Panc1 (cell line): Measurements from ENCODE around the gene SRRM5. TPM values are rescaled to one million over a fixed set of nuclear protein-coding genes. Genes with fewer than 3 reads are reported as not detected.

Experiments
- ATAC-seq: fragments of 200-7000 bp; cut with Tn5 transposase; 2 replicates; pipeline ENCODE4 v1.9.1; 2020; ENCODE audit warnings: mild to moderate bottlenecking, moderate library complexity
- BruUV-seq: library from RNA; stranded (reverse); fragments of 400-500 nt; replicated peaks from 2 replicates; lab custom pipeline; 2021; lab: Mats Ljungman, UMichigan
- CTCF ChIA-PET: fragments of 300-600 bp; sonication (Branson Sonifier 250); formaldehyde crosslinking; loops from one replicate; lab custom pipeline; 2022; ENCODE audit warnings: antibody characterized with exemption; lab: Charles Lee
- POLR2A ChIA-PET: fragments of 300-600 bp; sonication (Branson Sonifier 250); formaldehyde crosslinking; loops from one replicate; lab custom pipeline; 2022; ENCODE audit warnings: antibody characterized with exemption; lab: Charles Lee
- DNase-seq: peaks from one replicate; pipeline ENCODE4 v3.0.0-alpha.2; 2010; ENCODE audit warnings: low read depth, low spot score
- H3K27ac ChIP-seq: 2 replicates; pipeline ENCODE4 v1.5.1; 2011; ENCODE audit warnings: mild to moderate bottlenecking, low read length, inconsistent platforms
- H3K27me3 ChIP-seq: fragments of 200-500 bp; sonication (Bioruptor generic); 2 replicates; pipeline ENCODE4 v1.6.0; 2014; ENCODE audit warnings: low read length, inconsistent platforms; ENCODE audit not compliant: control insufficient read depth, insufficient read depth
- H3K36me3 ChIP-seq: fragments of 200-500 bp; sonication (Bioruptor generic); 2 replicates; pipeline ENCODE4 v1.5.1; 2014; ENCODE audit warnings: inconsistent platforms, mild to moderate bottlenecking, low read length, moderate library complexity; ENCODE audit not compliant: control insufficient read depth, insufficient read depth
- H3K4me1 ChIP-seq: 2 replicates; pipeline ENCODE4 v1.5.1; 2011; ENCODE audit warnings: inconsistent platforms, mild to moderate bottlenecking, low read length, moderate library complexity; ENCODE audit not compliant: control insufficient read depth, insufficient read depth
- H3K4me3 ChIP-seq, 2 experiments: 2 replicates each; pipeline ENCODE4 v1.5.1; 2011 to 2012; ENCODE audit warnings: low read depth in 2 of 2, low read length in 2 of 2, mild to moderate bottlenecking in 2 of 2, inconsistent platforms in 1 of 2, moderate library complexity in 1 of 2
- H3K9me3 ChIP-seq: fragments of 200-500 bp; sonication (Bioruptor generic); 2 replicates; pipeline ENCODE4 v1.5.1; 2014; ENCODE audit warnings: low read depth, mild to moderate bottlenecking, inconsistent platforms, low read length, moderate library complexity; ENCODE audit not compliant: control insufficient read depth, insufficient read depth
- POLR2AphosphoS5 ChIP-seq: IDR thresholded peaks from 2 replicates; pipeline ENCODE4 v1.6.1; 2012; ENCODE audit warnings: mild to moderate bottlenecking, low read depth, low read length, moderate library complexity
- SIN3A ChIP-seq: IDR thresholded peaks from 2 replicates; pipeline ENCODE4 v1.6.1; 2012; ENCODE audit warnings: low read depth, mild to moderate bottlenecking, low read length, moderate library complexity, borderline replicate concordance; ENCODE audit not compliant: insufficient read depth
- TCF7L2 ChIP-seq: IDR thresholded peaks from 2 replicates; pipeline ENCODE4 v1.6.1; 2011; ENCODE audit warnings: mild to moderate bottlenecking, low read depth, low read length, inconsistent platforms
- in situ Hi-C: cut with HindIII; loops from 2 replicates; pipeline ENCODE4 v1.10.0; 2016; ENCODE audit warnings: low sequenced_read_pairs, low pct_unique_long_range_greater_than_20kb
- intact Hi-C: fragments of 100-400 bp; cut with micrococcal nuclease; formaldehyde crosslinking; loops from one replicate; pipeline ENCODE4 v1.10.0; 2022; ENCODE audit not compliant: unreplicated experiment
- total RNA-seq: library from RNA; stranded (reverse); gene quantifications from one replicate; pipeline ENCODE4 v1.2.1, GENCODE V29; 2021; ENCODE audit not compliant: unreplicated experiment
- TF ChIP-seq, protein P1 (sequence below): fragments of 450-650 bp; IDR thresholded peaks from 2 replicates; pipeline ENCODE4 v1.5.1; 2017; ENCODE audit warnings: mild to moderate bottlenecking
- TF ChIP-seq, protein P2 (sequence below), 2 experiments: IDR thresholded peaks; 2 replicates each; pipeline ENCODE4 v1.6.1; 2011 to 2012; ENCODE audit warnings: low read depth in 2 of 2, control low read depth in 1 of 2, low read length in 1 of 2, mild to moderate bottlenecking in 1 of 2, moderate library complexity in 1 of 2; ENCODE audit not compliant: insufficient read depth in 1 of 2

SRRM5 gene
- total RNA-seq, 1 experiment from 2014 or later, result 0.10 TPM

DNA sequence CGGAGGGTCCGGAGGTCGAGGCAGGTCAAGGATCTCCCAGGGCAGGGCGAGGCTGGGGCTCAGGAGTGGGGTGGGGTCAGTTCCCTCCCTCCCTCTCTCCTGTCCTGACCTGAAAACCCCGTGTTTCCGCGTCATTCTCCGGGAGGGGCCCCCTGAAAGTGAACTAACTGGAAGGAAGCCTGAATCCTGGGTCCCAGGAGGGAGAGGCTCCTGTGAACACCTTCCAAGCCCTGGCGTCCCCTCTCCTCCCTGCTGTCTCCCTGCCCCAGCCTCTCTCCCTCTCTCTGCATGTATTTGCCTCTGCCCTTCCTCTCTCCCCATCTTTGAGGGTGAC lies 28.5 kb downstream of the SRRM5 start:
- ATAC-seq, result peak; percentile 32; the same call in 1 of the 2 replicates
- CTCF ChIA-PET, result no interaction called here
- H3K4me1 ChIP-seq, result no peaks in the 10 kb centered on the region; the same call in 1 of the 2 replicates
- POLR2A ChIA-PET, result no interaction called here
- H3K36me3 ChIP-seq, result no peaks in the 10 kb centered on the region; the same call in 1 of the 2 replicates
- DNase-seq, result no peak
- intact Hi-C loops (no loop called here), in situ Hi-C loops (no loop called here)
- BruUV-seq, result no TSS peak
- H3K4me3 ChIP-seq, result peak overlapping the region; percentile 39 to 40; a peak in 3 of 4 replicates
- no peak overlapping the region for H3K27ac ChIP-seq
- no peaks in the 10 kb centered on the region for H3K9me3 ChIP-seq
- H3K27me3 ChIP-seq, result peaks cover 4% of the 10 kb centered on the region; the same call in 1 of the 2 replicates
- TF ChIP-seq POLR2AphosphoS5 (no peak), TCF7L2 (no peak), SIN3A (no peak)
- TF ChIP-seq, protein P1, sequence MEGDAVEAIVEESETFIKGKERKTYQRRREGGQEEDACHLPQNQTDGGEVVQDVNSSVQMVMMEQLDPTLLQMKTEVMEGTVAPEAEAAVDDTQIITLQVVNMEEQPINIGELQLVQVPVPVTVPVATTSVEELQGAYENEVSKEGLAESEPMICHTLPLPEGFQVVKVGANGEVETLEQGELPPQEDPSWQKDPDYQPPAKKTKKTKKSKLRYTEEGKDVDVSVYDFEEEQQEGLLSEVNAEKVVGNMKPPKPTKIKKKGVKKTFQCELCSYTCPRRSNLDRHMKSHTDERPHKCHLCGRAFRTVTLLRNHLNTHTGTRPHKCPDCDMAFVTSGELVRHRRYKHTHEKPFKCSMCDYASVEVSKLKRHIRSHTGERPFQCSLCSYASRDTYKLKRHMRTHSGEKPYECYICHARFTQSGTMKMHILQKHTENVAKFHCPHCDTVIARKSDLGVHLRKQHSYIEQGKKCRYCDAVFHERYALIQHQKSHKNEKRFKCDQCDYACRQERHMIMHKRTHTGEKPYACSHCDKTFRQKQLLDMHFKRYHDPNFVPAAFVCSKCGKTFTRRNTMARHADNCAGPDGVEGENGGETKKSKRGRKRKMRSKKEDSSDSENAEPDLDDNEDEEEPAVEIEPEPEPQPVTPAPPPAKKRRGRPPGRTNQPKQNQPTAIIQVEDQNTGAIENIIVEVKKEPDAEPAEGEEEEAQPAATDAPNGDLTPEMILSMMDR, result no peak
- TF ChIP-seq, protein P2, sequence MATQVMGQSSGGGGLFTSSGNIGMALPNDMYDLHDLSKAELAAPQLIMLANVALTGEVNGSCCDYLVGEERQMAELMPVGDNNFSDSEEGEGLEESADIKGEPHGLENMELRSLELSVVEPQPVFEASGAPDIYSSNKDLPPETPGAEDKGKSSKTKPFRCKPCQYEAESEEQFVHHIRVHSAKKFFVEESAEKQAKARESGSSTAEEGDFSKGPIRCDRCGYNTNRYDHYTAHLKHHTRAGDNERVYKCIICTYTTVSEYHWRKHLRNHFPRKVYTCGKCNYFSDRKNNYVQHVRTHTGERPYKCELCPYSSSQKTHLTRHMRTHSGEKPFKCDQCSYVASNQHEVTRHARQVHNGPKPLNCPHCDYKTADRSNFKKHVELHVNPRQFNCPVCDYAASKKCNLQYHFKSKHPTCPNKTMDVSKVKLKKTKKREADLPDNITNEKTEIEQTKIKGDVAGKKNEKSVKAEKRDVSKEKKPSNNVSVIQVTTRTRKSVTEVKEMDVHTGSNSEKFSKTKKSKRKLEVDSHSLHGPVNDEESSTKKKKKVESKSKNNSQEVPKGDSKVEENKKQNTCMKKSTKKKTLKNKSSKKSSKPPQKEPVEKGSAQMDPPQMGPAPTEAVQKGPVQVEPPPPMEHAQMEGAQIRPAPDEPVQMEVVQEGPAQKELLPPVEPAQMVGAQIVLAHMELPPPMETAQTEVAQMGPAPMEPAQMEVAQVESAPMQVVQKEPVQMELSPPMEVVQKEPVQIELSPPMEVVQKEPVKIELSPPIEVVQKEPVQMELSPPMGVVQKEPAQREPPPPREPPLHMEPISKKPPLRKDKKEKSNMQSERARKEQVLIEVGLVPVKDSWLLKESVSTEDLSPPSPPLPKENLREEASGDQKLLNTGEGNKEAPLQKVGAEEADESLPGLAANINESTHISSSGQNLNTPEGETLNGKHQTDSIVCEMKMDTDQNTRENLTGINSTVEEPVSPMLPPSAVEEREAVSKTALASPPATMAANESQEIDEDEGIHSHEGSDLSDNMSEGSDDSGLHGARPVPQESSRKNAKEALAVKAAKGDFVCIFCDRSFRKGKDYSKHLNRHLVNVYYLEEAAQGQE (IDR thresholded peaks at IDR 0.05; ENCODE audit: insufficient read depth in 1 of 2, low read depth in 2 of 2, low read length in 1 of 2), result no peak

DNA sequence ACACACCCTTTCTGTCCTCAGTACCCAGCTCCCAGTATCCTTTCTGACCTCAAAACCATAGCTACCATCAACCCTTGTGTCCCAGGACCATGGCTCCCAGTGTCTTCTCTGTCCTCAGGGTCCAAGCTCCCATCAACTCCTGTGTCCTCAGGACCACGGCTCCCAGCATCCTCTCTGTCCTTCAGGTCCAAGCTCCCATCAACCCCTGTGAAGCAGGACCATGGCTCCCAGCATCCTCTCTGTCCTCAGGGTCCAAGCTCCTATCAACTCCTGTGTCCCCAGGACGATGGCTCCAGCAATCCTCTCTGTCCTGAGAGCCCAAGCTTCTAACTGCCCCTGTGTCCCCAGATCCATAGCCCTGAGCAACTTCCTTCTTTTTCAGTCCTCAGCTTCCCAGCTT lies 29.4 kb downstream of the SRRM5 start:
- Histone ChIP-seq H3K4me3 (no peak overlapping the region), H3K27me3 (peaks cover 4% of the 10 kb centered on the region; the same call in 1 of the 2 replicates), H3K9me3 (no peaks in the 10 kb centered on the region), H3K4me1 (no peaks in the 10 kb centered on the region), H3K27ac (no peak overlapping the region), H3K36me3 (no peaks in the 10 kb centered on the region; the same call in 1 of the 2 replicates)
- BruUV-seq, result no TSS peak
- TF ChIP-seq POLR2AphosphoS5 (no peak), TCF7L2 (no peak), SIN3A (no peak)
- TF ChIP-seq, protein P1, result no peak
- TF ChIP-seq, protein P2 (IDR thresholded peaks at IDR 0.05; ENCODE audit: insufficient read depth in 1 of 2, low read depth in 2 of 2, low read length in 1 of 2), result no peak
- intact Hi-C loops (no loop called here), in situ Hi-C loops (no loop called here)
- POLR2A ChIA-PET, result no interaction called here
- ATAC-seq (no peak), DNase-seq (no peak)
- CTCF ChIA-PET, result no interaction called here
